Fibroblast of lung (primary cell): ENCODE measurements around the gene PEX6.

Experiments used
- EZH2 ChIP-seq: IDR thresholded peaks from 2 replicates; pipeline ENCODE4 v1.5.1; 2012; ENCODE audit warnings: low read length, control low read depth, mild to moderate bottlenecking; ENCODE audit errors: missing control alignments
- TF ChIP-seq, protein P1 (sequence below), 2 donors: IDR thresholded peaks in 1 of 2; conservative IDR thresholded peaks in 1 of 2; 1 replicate in 1 of 2; 2 replicates in 1 of 2; pipeline ENCODE4 v1.5.1; 2011 to 2012; ENCODE audit warnings: low read length in 2 of 2, control low read depth in 1 of 2, inconsistent platforms in 1 of 2, low read depth in 1 of 2, mild to moderate bottlenecking in 1 of 2

DNA sequence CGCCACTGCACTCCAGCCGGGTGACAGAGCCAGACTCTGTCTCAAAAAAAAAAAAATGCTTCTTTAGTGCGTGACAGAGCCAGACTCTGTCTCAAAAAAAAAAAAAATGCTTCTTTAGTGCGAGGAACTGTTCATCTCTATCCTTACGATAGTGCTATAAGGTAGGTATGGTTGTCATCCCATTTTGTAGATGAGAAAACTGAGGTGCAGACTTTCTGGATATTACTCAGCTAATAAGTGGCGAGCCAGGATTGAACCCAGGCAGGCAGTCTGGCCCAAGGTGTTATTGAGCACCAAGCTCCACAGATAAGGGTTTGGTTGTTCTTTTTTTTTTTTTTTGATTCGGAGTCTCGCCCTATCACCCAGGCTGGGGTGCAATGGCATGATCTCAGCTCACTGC is 22.9 kb upstream of the PEX6 start:
- TF ChIP-seq, protein P1, sequence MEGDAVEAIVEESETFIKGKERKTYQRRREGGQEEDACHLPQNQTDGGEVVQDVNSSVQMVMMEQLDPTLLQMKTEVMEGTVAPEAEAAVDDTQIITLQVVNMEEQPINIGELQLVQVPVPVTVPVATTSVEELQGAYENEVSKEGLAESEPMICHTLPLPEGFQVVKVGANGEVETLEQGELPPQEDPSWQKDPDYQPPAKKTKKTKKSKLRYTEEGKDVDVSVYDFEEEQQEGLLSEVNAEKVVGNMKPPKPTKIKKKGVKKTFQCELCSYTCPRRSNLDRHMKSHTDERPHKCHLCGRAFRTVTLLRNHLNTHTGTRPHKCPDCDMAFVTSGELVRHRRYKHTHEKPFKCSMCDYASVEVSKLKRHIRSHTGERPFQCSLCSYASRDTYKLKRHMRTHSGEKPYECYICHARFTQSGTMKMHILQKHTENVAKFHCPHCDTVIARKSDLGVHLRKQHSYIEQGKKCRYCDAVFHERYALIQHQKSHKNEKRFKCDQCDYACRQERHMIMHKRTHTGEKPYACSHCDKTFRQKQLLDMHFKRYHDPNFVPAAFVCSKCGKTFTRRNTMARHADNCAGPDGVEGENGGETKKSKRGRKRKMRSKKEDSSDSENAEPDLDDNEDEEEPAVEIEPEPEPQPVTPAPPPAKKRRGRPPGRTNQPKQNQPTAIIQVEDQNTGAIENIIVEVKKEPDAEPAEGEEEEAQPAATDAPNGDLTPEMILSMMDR (conservative IDR thresholded peaks at IDR 0.05 in 1 of 2, IDR thresholded peaks at IDR 0.05 in 1 of 2; ENCODE audit: low read depth in 1 of 2, low read length in 2 of 2), result no peak
- TF ChIP-seq EZH2, result no peak
